Liver (tissue), 3 donors: Measurements from ENCODE around the gene WNT11.

ENCODE experiments used
- ATF3 ChIP-seq: IDR thresholded peaks from 2 replicates; pipeline ENCODE4 v1.6.1; 2016; ENCODE audit warnings: antibody characterized with exemption
- CTCF ChIP-seq: fragments of 150-350 bp; IDR thresholded peaks from 2 replicates; pipeline ENCODE4 v1.5.1; 2017; ENCODE audit warnings: improper control_type of control experiment, low read depth, low read length; ENCODE audit not compliant: missing input control
- EGR1 ChIP-seq, 2 donors: IDR thresholded peaks; 2 replicates each; pipeline ENCODE4 v1.6.1; 2016 to 2018; ENCODE audit warnings: antibody characterized with exemption in 2 of 2, low read depth in 2 of 2
- GABPA ChIP-seq, 2 donors: IDR thresholded peaks in 1 of 2; conservative IDR thresholded peaks in 1 of 2; 2 replicates each; pipeline ENCODE4 v1.6.1; 2016; ENCODE audit warnings: antibody characterized with exemption in 2 of 2, mild to moderate bottlenecking in 1 of 2, moderate library complexity in 1 of 2
- HNF4A ChIP-seq, 2 donors: conservative IDR thresholded peaks; 2 replicates each; pipeline ENCODE4 v1.6.1; 2016; ENCODE audit warnings: antibody characterized with exemption in 2 of 2, mild to moderate bottlenecking in 2 of 2
- HNF4G ChIP-seq: IDR thresholded peaks from 2 replicates; pipeline ENCODE4 v1.6.1; 2016; ENCODE audit warnings: antibody characterized with exemption
- JUND ChIP-seq, 2 donors: IDR thresholded peaks; 2 replicates each; pipeline ENCODE4 v1.6.1; 2016; ENCODE audit warnings: antibody characterized with exemption in 2 of 2
- RAD21 ChIP-seq, 2 donors: IDR thresholded peaks; 2 replicates each; pipeline ENCODE4 v1.6.1; 2016; ENCODE audit warnings: antibody characterized with exemption in 2 of 2, mild to moderate bottlenecking in 2 of 2
- REST ChIP-seq: IDR thresholded peaks from 2 replicates; pipeline ENCODE4 v1.6.1; 2016; ENCODE audit warnings: antibody characterized with exemption, mild to moderate bottlenecking
- RXRA ChIP-seq, 2 donors: IDR thresholded peaks; 2 replicates each; pipeline ENCODE4 v1.6.1; 2017 to 2018; ENCODE audit warnings: antibody characterized with exemption in 2 of 2, mild to moderate bottlenecking in 1 of 2
- SP1 ChIP-seq: IDR thresholded peaks from 2 replicates; pipeline ENCODE4 v1.6.1; 2018; ENCODE audit warnings: antibody characterized with exemption, mild to moderate bottlenecking
- TAF1 ChIP-seq: conservative IDR thresholded peaks from 2 replicates; pipeline ENCODE4 v1.6.1; 2016; ENCODE audit warnings: antibody characterized with exemption, mild to moderate bottlenecking
- YY1 ChIP-seq: IDR thresholded peaks from 2 replicates; pipeline ENCODE4 v1.6.1; 2016; ENCODE audit warnings: antibody characterized with exemption, mild to moderate bottlenecking
- ZBTB33 ChIP-seq: IDR thresholded peaks from 2 replicates; pipeline ENCODE4 v1.6.1; 2016; ENCODE audit warnings: antibody characterized with exemption
- donor health status: healthy.
- donor health status: healthy.

- TF ChIP-seq GABPA (IDR thresholded peaks at IDR 0.05 in 1 of 2, conservative IDR thresholded peaks at IDR 0.05 in 1 of 2): no peak
- TF ChIP-seq CTCF: no peak
- no peak for TF ChIP-seq EGR1 (IDR thresholded peaks at IDR 0.05; ENCODE audit: low read depth in 2 of 2)
- TF ChIP-seq REST: no peak
- no peak for TF ChIP-seq ATF3
- no peak for TF ChIP-seq RAD21 (IDR thresholded peaks at IDR 0.05)
- no peak for TF ChIP-seq RXRA (IDR thresholded peaks at IDR 0.05)
- TF ChIP-seq JUND (IDR thresholded peaks at IDR 0.05): no peak
- TF ChIP-seq TAF1: no peak
- TF ChIP-seq HNF4A (conservative IDR thresholded peaks at IDR 0.05): no peak
- no peak for TF ChIP-seq YY1
- no peak for TF ChIP-seq SP1
- TF ChIP-seq HNF4G: no peak
- no peak for TF ChIP-seq ZBTB33
Measured at GRCh38 chr11:76234416-76235232, 28.3 kb upstream of the WNT11 start.
